ES-I3 (cell line): ENCODE results near the gene B3GALNT2.

ENCODE experiments used
- H3K36me3 ChIP-seq: 2 replicates; pipeline ENCODE4 v1.6.1; 2013; ENCODE audit warnings: mild to moderate bottlenecking, low read length, control low read depth, moderate library complexity; ENCODE audit not compliant: insufficient read depth
- H3K4me1 ChIP-seq: 2 replicates; pipeline ENCODE4 v1.6.1; 2013; ENCODE audit warnings: mild to moderate bottlenecking, control low read depth, low read length; ENCODE audit not compliant: insufficient read depth
- H3K9ac ChIP-seq: 2 replicates; pipeline ENCODE4 v1.6.1; 2013; ENCODE audit warnings: low read depth, mild to moderate bottlenecking, low read length, moderate library complexity
- H3K9me3 ChIP-seq: 2 replicates; pipeline ENCODE4 v1.6.1; 2013; ENCODE audit warnings: mild to moderate bottlenecking, low read length, moderate library complexity; ENCODE audit not compliant: control insufficient read depth, insufficient read depth

B3GALNT2 gene

GRCh38 chr1:235450886-235451483, 53.3 kb downstream of the B3GALNT2 start:
- Histone ChIP-seq H3K9ac (no peak overlapping the region), H3K9me3 (no peaks in the 10 kb centered on the region), H3K4me1 (peaks cover 5% of the 10 kb centered on the region; the same call in 1 of the 2 replicates), H3K36me3 (peaks cover 17% of the 10 kb centered on the region; the same call in 1 of the 2 replicates)

GRCh38 chr1:235450433-235450832, 53.8 kb downstream of the B3GALNT2 start:
- Histone ChIP-seq H3K36me3 (peaks cover 17% of the 10 kb centered on the region; the same call in 1 of the 2 replicates), H3K9me3 (no peaks in the 10 kb centered on the region), H3K9ac (no peak overlapping the region), H3K4me1 (peaks cover 5% of the 10 kb centered on the region; the same call in 1 of the 2 replicates)

GRCh38 chr1:235448616-235449015, 55.6 kb downstream of the B3GALNT2 start:
- Histone ChIP-seq H3K9ac (no peak overlapping the region), H3K4me1 (peaks cover 5% of the 10 kb centered on the region; the same call in 1 of the 2 replicates), H3K36me3 (peaks cover 20% of the 10 kb centered on the region; the same call in 1 of the 2 replicates), H3K9me3 (no peaks in the 10 kb centered on the region)

GRCh38 chr1:235442788-235443429, 61.3 kb downstream of the B3GALNT2 start:
- H3K9ac ChIP-seq: no peak overlapping the region
- H3K9me3 ChIP-seq: no peaks in the 10 kb centered on the region
- H3K36me3 ChIP-seq: peaks cover 23% of the 10 kb centered on the region
- no peaks in the 10 kb centered on the region for H3K4me1 ChIP-seq

- Histone ChIP-seq H3K9me3 (no peaks in the 10 kb centered on the region), H3K9ac (no peak overlapping the region), H3K36me3 (peaks cover 29% of the 10 kb centered on the region), H3K4me1 (no peaks in the 10 kb centered on the region)
Measured at GRCh38 chr1:235441159-235441685, 63.0 kb downstream of the B3GALNT2 start.

- H3K36me3 ChIP-seq: peaks cover 20% of the 10 kb centered on the region
- H3K4me1 ChIP-seq: no peaks in the 10 kb centered on the region
- H3K9me3 ChIP-seq: no peaks in the 10 kb centered on the region
- H3K9ac ChIP-seq: no peak overlapping the region
Measured at GRCh38 chr1:235434001-235434400, 70.3 kb downstream of the B3GALNT2 start.

- H3K9me3 ChIP-seq: no peaks in the 10 kb centered on the region
- H3K4me1 ChIP-seq: no peaks in the 10 kb centered on the region
- H3K9ac ChIP-seq: no peak overlapping the region
- H3K36me3 ChIP-seq: no peaks in the 10 kb centered on the region
Measured at GRCh38 chr1:235430991-235431390, 73.3 kb downstream of the B3GALNT2 start.

- Histone ChIP-seq H3K4me1 (no peaks in the 10 kb centered on the region), H3K36me3 (no peaks in the 10 kb centered on the region), H3K9ac (no peak overlapping the region), H3K9me3 (no peaks in the 10 kb centered on the region)
Measured at GRCh38 chr1:235429143-235429542, 75.1 kb downstream of the B3GALNT2 start.

DNA sequence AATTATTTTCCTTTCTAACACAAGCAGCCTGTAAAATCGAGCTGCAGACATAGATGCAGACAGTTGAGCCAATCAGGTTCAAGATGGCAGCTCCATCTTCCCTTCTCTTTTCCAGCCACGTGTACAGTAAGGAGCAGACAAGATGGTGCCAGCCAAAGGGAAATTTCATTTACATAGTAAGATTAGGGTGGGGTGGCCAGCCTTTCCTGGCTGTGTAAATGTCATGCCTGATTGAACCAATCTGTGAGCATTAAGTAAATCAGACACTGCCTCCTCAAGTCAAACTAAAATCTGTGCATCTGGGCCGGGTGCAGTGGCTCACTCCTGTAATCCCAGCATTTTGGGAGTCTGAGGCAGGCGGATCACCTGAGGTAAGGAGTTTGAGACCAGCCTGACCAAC, 76.8 kb downstream of the B3GALNT2 start:
- no peaks in the 10 kb centered on the region for H3K9me3 ChIP-seq
- no peaks in the 10 kb centered on the region for H3K36me3 ChIP-seq
- no peak overlapping the region for H3K9ac ChIP-seq
- H3K4me1 ChIP-seq: peaks cover 7% of the 10 kb centered on the region; the same call in 1 of the 2 replicates

DNA sequence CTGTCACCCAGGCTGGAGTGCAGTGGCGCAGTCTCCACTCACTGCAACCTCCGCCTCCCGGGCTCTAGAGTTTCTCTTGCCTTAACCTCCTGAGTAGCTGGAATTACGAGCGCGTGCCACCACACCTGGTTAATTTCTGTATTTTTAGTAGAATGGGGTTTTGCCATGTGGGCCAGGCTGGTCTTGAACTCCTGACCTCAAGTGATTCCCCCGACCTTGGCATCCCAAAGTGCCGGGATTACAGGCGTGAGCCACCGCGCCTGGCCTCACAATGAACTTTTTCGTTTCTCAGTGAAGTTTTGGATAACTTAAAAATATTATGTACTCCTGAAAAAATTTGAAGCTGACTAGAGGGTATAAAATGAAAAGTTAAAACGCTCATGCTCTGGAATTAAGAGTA, 77.6 kb downstream of the B3GALNT2 start:
- no peaks in the 10 kb centered on the region for H3K9me3 ChIP-seq
- H3K36me3 ChIP-seq: no peaks in the 10 kb centered on the region
- H3K9ac ChIP-seq: no peak overlapping the region
- H3K4me1 ChIP-seq: peaks cover 7% of the 10 kb centered on the region; the same call in 1 of the 2 replicates

DNA sequence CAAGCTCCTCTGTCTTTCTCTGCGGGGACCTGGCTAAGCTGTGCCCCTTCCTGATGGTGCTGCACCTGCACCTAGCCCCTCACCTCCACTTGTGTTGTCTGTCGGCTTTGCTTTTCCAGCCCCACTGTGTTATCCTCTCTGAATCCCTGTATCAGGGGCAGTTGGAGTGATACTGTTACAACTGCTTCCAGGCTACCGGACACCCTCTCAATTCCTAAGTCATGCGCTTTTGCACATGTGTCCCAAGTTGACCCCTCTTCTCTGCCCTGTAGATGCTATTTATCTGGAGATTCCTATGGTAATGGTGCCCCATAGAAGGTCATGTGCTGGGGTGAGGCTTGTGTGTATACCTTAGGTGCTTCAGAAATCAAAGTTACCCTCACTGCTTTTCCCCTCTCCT, 78.1 kb downstream of the B3GALNT2 start:
- Histone ChIP-seq H3K9me3 (no peaks in the 10 kb centered on the region), H3K9ac (no peak overlapping the region), H3K36me3 (no peaks in the 10 kb centered on the region), H3K4me1 (peaks cover 7% of the 10 kb centered on the region; the same call in 1 of the 2 replicates)

DNA sequence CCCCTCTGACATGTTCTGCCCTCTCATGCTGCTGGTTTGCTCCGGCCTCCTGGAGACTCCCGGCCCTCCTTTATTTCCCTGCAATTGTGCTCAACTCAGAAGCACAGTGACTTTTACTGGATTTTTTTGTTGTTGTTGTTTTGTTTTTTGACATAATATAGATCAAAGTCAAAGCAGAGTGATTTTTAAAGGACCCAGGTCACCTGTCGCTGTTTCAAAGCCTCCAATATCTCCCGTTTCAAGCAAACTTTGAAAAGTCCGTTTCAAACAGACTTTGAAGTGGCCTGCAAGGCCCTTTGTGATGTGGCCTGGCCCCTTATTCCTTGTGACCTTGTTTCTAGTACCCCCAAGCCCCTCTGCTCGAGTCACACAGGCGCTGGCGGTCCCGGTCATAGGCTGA, 78.9 kb downstream of the B3GALNT2 start:
- H3K4me1 ChIP-seq: peaks cover 7% of the 10 kb centered on the region; the same call in 1 of the 2 replicates

DNA sequence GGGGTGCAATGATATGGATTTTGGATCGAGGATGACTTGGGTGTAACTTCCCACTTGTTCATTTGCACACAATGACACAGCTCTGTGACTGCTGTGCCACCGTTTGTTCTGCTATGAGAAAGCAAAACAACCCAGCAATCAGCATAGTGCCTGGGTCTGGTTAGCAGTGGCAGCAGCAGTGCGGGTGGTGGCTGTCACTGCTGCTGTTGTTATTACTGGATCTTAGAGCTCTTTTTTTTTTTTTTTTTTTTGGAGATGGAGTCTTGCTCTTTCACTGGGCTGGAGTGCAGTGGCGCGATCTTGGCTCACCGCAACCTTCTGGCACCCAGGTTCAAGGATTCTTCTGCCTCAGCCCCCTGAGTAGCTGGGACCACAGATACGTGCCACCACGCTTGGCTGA, 80.2 kb downstream of the B3GALNT2 start:
- Histone ChIP-seq H3K36me3 (no peaks in the 10 kb centered on the region; the same call in 1 of the 2 replicates), H3K4me1 (peaks cover 7% of the 10 kb centered on the region; the same call in 1 of the 2 replicates), H3K9me3 (no peaks in the 10 kb centered on the region), H3K9ac (no peak overlapping the region)

More for the DNA sequence above, 78.9 kb downstream of the B3GALNT2 start:
- H3K9ac ChIP-seq: no peak overlapping the region
- H3K9me3 ChIP-seq: no peaks in the 10 kb centered on the region
- H3K36me3 ChIP-seq: no peaks in the 10 kb centered on the region

DNA sequence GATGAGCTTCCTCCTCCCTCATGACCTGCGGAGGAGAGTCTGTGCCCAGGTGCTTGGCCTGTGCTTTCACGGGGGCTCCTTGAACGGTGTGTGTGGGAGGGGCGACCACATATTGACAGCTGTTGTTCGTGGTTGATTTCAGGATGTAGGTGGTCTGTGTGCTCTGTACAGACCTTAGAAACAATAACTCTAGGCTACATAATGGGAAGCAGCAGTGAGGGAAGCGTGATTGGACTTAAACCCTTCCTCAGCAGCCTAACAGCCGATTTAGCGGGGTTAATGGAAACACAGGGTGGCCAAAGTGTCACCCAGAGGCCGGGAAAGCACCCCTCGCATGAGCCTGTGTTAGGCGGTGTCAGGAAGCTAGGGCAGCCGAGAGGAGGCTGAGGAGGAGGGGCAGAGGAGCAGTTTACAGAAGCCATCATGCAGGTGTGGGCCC, 81.0 kb downstream of the B3GALNT2 start:
- Histone ChIP-seq H3K4me1 (peaks cover 7% of the 10 kb centered on the region; the same call in 1 of the 2 replicates), H3K36me3 (no peaks in the 10 kb centered on the region; the same call in none of the 2 replicates), H3K9ac (no peak overlapping the region), H3K9me3 (no peaks in the 10 kb centered on the region)

- Histone ChIP-seq H3K9ac (no peak overlapping the region), H3K36me3 (no peaks in the 10 kb centered on the region; the same call in none of the 2 replicates), H3K4me1 (peaks cover 7% of the 10 kb centered on the region; the same call in 1 of the 2 replicates), H3K9me3 (no peaks in the 10 kb centered on the region)
Measured at GRCh38 chr1:235421751-235422150, 82.5 kb downstream of the B3GALNT2 start.
